Activated CD8-positive, alpha-beta T cell treated with anti-CD3 and anti-CD28 coated beads for 36 hours (primary cell): ENCODE data around the gene CYP2R1. TPM values are rescaled to one million over a fixed set of nuclear protein-coding genes. Genes with fewer than 3 reads are reported as not detected.
"Not testable (repeated sequence)": the region's sequence is repeated elsewhere in the genome, so short reads cannot be mapped to it uniquely, and the experiment has no call there.

Experiments
- ATAC-seq: fragments of 200-7000 bp; cut with Tn5 transposase; one replicate; pipeline ENCODE4 v1.10.0; 2021; ENCODE audit warnings: mild to moderate bottlenecking, moderate library complexity
- CTCF ChIA-PET: fragments of 350-600 bp; sonication (Branson Sonifier 250); formaldehyde crosslinking; loops from one replicate; lab custom pipeline; 2021; ENCODE audit warnings: antibody characterized with exemption; lab: Charles Lee
- POLR2A ChIA-PET: fragments of 350-600 bp; sonication (Branson Sonifier 250); formaldehyde crosslinking; loops from one replicate; lab custom pipeline; 2021; ENCODE audit warnings: antibody characterized with exemption; lab: Charles Lee
- DNase-seq: peaks from one replicate; pipeline ENCODE4 v3.0.0-alpha.2; 2020
- H3K27ac Mint-ChIP-seq: one replicate; pipeline ENCODE4 v1.8.0; 2021; ENCODE audit warnings: mild to moderate bottlenecking, mixed read lengths
- H3K27me3 Mint-ChIP-seq: one replicate; pipeline ENCODE4 v1.8.0; 2021; ENCODE audit warnings: mixed read lengths
- H3K36me3 Mint-ChIP-seq: one replicate; pipeline ENCODE4 v1.8.0; 2021; ENCODE audit warnings: low read depth, mixed read lengths
- H3K4me1 Mint-ChIP-seq: one replicate; pipeline ENCODE4 v1.8.0; 2021; ENCODE audit warnings: low read depth, mixed read lengths
- H3K4me3 Mint-ChIP-seq: one replicate; pipeline ENCODE4 v1.8.0; 2021; ENCODE audit warnings: mild to moderate bottlenecking, moderate library complexity, mixed read lengths
- H3K9me3 Mint-ChIP-seq: one replicate; pipeline ENCODE4 v1.8.0; 2021; ENCODE audit warnings: mixed read lengths
- CTCF ChIP-seq: fragments of 200-600 bp; IDR thresholded peaks from one replicate; pipeline ENCODE4 v1.8.0; 2022; ENCODE audit warnings: antibody characterized with exemption, mild to moderate bottlenecking
- intact Hi-C: fragments of 100-400 bp; cut with micrococcal nuclease; formaldehyde crosslinking; loops from one replicate; pipeline ENCODE4 v1.10.0; 2022
- total RNA-seq, 2 experiments: library from RNA; stranded (reverse); gene quantifications; one replicate each; pipeline ENCODE4 v1.2.3, GENCODE V29; 2021

Gene CYP2R1
- total RNA-seq, 2 experiments from 2014 or later = 12.9 to 13.9 TPM

GRCh38 chr11:14884667-14885273 is 7.3 kb downstream of the CYP2R1 start:
- CTCF ChIA-PET = interaction anchor here (1.2 kb wide), 1 partner anchor 23 kb away, joined by 3 read pairs; no protein-coding TSS in a partner anchor
- H3K27me3 Mint-ChIP-seq = no peaks in the 10 kb centered on the region
- POLR2A ChIA-PET = no interaction called here
- H3K4me1 Mint-ChIP-seq = peaks cover 31% of the 10 kb centered on the region
- H3K9me3 Mint-ChIP-seq = peaks cover 12% of the 10 kb centered on the region
- DNase-seq = no peak
- ATAC-seq = no peak
- TF ChIP-seq CTCF = no peak
- H3K36me3 Mint-ChIP-seq = peaks cover 44% of the 10 kb centered on the region
- intact Hi-C loops = no loop called here
- peak overlapping the region; percentile 63 for H3K27ac Mint-ChIP-seq
- no peak overlapping the region for H3K4me3 Mint-ChIP-seq

DNA sequence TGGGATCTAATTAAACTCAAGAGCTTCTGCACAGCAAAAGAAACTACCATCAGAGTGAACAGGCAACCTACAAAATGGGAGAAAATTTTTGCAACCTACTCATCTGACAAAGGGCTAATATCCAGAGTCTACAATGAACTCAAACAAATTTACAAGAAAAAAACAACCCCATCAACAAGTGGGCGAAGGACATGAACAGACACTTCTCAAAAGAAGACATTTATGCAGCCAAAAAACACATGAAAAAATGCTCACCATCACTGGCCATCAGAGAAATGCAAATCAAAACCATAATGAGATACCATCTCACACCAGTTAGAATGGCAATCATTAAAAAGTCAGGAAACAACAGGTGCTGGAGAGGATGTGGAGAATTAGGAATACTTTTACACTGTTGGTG is 8.3 kb downstream of the CYP2R1 start:
- H3K27ac Mint-ChIP-seq, POLR2A ChIA-PET, DNase-seq, H3K4me3 Mint-ChIP-seq, CTCF ChIA-PET, intact Hi-C loops, ATAC-seq, H3K27me3 Mint-ChIP-seq: not testable (repeated sequence)
- peaks cover 25% of the 10 kb centered on the region for H3K4me1 Mint-ChIP-seq
- H3K9me3 Mint-ChIP-seq = peaks cover 12% of the 10 kb centered on the region
- peaks cover 47% of the 10 kb centered on the region for H3K36me3 Mint-ChIP-seq

DNA sequence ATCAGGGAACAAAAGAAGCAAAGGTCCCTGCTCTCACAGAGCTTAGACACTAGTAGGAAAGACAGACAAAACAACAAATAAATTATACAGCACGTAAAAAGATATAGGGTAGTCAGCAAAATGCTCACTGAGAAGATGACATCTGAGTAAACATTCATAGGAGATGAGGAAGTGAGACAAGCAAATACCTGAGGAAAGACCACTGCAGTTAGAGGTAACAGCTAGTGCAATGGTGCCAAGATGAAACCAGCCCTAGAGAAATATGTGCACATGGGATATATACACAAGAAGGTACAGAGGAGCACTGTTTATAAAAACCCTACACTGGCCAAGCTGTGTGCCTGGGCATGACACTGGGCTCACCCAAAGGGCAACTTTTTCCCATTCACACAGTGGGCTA is 9.8 kb downstream of the CYP2R1 start:
- Mint-ChIP-seq H3K9me3 (peaks cover 9% of the 10 kb centered on the region), H3K36me3 (peaks cover 55% of the 10 kb centered on the region), H3K27me3 (no peaks in the 10 kb centered on the region), H3K27ac (no peak overlapping the region), H3K4me3 (no peak overlapping the region), H3K4me1 (peaks cover 14% of the 10 kb centered on the region)
- no peak for DNase-seq
- no peak for TF ChIP-seq CTCF
- intact Hi-C loops = no loop called here
- ChIA-PET POLR2A (no interaction called here), CTCF (no interaction called here)
- ATAC-seq = no peak

- CTCF ChIA-PET = no interaction called here
- Mint-ChIP-seq H3K27ac (peak overlapping the region; percentile 25), H3K4me1 (peaks cover 10% of the 10 kb centered on the region), H3K4me3 (no peak overlapping the region), H3K36me3 (peaks cover 55% of the 10 kb centered on the region), H3K27me3 (no peaks in the 10 kb centered on the region), H3K9me3 (peaks cover 9% of the 10 kb centered on the region)
- POLR2A ChIA-PET = no interaction called here
- no peak for ATAC-seq
- TF ChIP-seq CTCF = no peak
- intact Hi-C loops = no loop called here
- DNase-seq = no peak
These were observed 10.3 kb downstream of the CYP2R1 start for GRCh38 chr11:14881576-14882193.

DNA sequence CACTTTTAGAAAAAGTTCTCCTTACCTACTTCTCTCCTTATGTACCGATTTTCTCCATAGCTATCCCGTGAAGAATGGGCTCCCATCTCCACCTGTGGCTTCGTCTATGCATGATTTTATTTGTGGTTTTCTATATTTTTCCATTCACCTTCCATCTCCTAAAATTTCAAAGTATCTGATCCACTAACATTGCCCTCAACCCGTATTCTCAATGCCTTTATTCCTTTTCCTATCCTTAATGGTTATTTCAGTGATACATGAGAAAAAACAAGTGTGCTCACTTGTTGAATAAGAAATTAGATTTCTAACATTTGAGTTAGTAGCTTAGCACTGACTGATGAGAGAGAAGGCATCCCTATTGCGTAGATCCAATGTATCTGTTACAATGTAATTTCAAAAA is 16.9 kb downstream of the CYP2R1 start:
- no peak for ATAC-seq
- intact Hi-C loops = no loop called here
- no peak overlapping the region for H3K4me3 Mint-ChIP-seq
- CTCF ChIA-PET = no interaction called here
- DNase-seq = no peak
- H3K27me3 Mint-ChIP-seq = no peaks in the 10 kb centered on the region
- no peak for TF ChIP-seq CTCF
- H3K4me1 Mint-ChIP-seq = peaks cover 19% of the 10 kb centered on the region
- POLR2A ChIA-PET = interaction anchor here (1.6 kb wide), 1 partner anchor 17 kb away, joined by 4 read pairs; the partner anchor contains the start of gene CYP2R1
- no peaks in the 10 kb centered on the region for H3K9me3 Mint-ChIP-seq
- H3K27ac Mint-ChIP-seq = no peak overlapping the region
- H3K36me3 Mint-ChIP-seq = peaks cover 61% of the 10 kb centered on the region
